NCI-H2227 (cell line): ENCODE results near the gene AGRN.
A peak's percentile ranks its signal among the peaks of the same experiment; 100 is the strongest.
"Not testable (repeated sequence)": the region's sequence is repeated elsewhere in the genome, so short reads cannot be mapped to it uniquely, and the experiment has no call there.

Source experiments
- DNase-seq: peaks from one replicate; lab custom pipeline; 2025; ENCODE audit not compliant: unreplicated experiment; lab: John Stamatoyannopoulos, UW

Gene AGRN

GRCh38 chr1:1051127-1051810 lies 31.3 kb downstream of the AGRN start:
- DNase-seq = no peak

- DNase-seq = no peak
Observed at GRCh38 chr1:1052003-1052840, 32.3 kb downstream of the AGRN start.

- no peak for DNase-seq
Observed at GRCh38 chr1:1053022-1053421, 33.1 kb downstream of the AGRN start.

- no peak for DNase-seq
Observed at GRCh38 chr1:1053682-1054081, 33.8 kb downstream of the AGRN start.

- no peak for DNase-seq
Observed at GRCh38 chr1:1054099-1054700, 34.3 kb downstream of the AGRN start.

- no peak for DNase-seq
Observed at GRCh38 chr1:1054971-1055370, 35.1 kb downstream of the AGRN start.

- no peak for DNase-seq
Observed at GRCh38 chr1:1055841-1056736, 36.2 kb downstream of the AGRN start.

GRCh38 chr1:1057769-1058087 lies 37.8 kb downstream of the AGRN start:
- DNase-seq = not testable (repeated sequence)

GRCh38 chr1:1058088-1058905 lies 38.4 kb downstream of the AGRN start:
- DNase-seq = no peak

- peak; percentile 70 for DNase-seq
Observed at GRCh38 chr1:1058921-1059493, 39.1 kb downstream of the AGRN start.

- peak; percentile 91 for DNase-seq
Observed at GRCh38 chr1:1059494-1060280, 39.8 kb downstream of the AGRN start.

GRCh38 chr1:1060281-1061000 lies 40.5 kb downstream of the AGRN start:
- peak; percentile 19 for DNase-seq

- no peak for DNase-seq
Observed at GRCh38 chr1:1061682-1062345, 41.9 kb downstream of the AGRN start.

- DNase-seq = no peak
Observed at GRCh38 chr1:1062348-1063163, 42.6 kb downstream of the AGRN start.

GRCh38 chr1:1063261-1063944 lies 43.5 kb downstream of the AGRN start:
- DNase-seq = no peak

GRCh38 chr1:1063945-1064831 lies 44.3 kb downstream of the AGRN start:
- DNase-seq = peak; percentile 26
